Measurements from ENCODE around the gene TMEM212.

GRCh38 chr3:171833789-171834460 is 9.2 kb upstream of the TMEM212 start:
- peak; percentile 50 for TF ChIP-seq CTCF (IDR thresholded peaks at IDR 0.05)
- TF ChIP-seq JUN (IDR thresholded peaks at IDR 0.05): no peak
- TF ChIP-seq HOXA7 (CRISPR knock-in tag; IDR thresholded peaks at IDR 0.05): no peak
- TF ChIP-seq USF2 (IDR thresholded peaks at IDR 0.05): no peak
- no peak for TF ChIP-seq RCOR1 (IDR thresholded peaks at IDR 0.05; ENCODE audit: low read depth, low read length)

All from A549 (cell line).